Activated CD8-positive, alpha-beta memory T cell treated with anti-CD3 and anti-CD28 coated beads, Interleukin-2, amount 10 ng/mL, durations not matched to agents 7 days and 5 days (primary cell): ENCODE results near the gene OR10AD1. TPM values are rescaled to one million over a fixed set of nuclear protein-coding genes. Genes with fewer than 3 reads are reported as not detected.
"Not testable (repeated sequence)": the region's sequence is repeated elsewhere in the genome, so short reads cannot be mapped to it uniquely, and the experiment has no call there.

Source experiments
- ATAC-seq: fragments of 150-1000 bp; cut with Tn5 transposase; one replicate; pipeline ENCODE4 v1.10.0; 2021; ENCODE audit warnings: moderate library complexity
- CTCF ChIA-PET: fragments of 350-600 bp; sonication (Branson Sonifier 250); formaldehyde crosslinking; loops from one replicate; lab custom pipeline; 2021; ENCODE audit warnings: antibody characterized with exemption; lab: Charles Lee
- DNase-seq: peaks from one replicate; pipeline ENCODE4 v3.0.0-alpha.2; 2020
- H3K27ac Mint-ChIP-seq: one replicate; pipeline ENCODE4 v1.8.0; 2021; ENCODE audit warnings: mild to moderate bottlenecking, mixed read lengths
- H3K27me3 Mint-ChIP-seq: one replicate; pipeline ENCODE4 v1.8.0; 2021; ENCODE audit warnings: mixed read lengths
- H3K36me3 Mint-ChIP-seq: one replicate; pipeline ENCODE4 v1.8.0; 2021; ENCODE audit warnings: mild to moderate bottlenecking, mixed read lengths
- H3K4me1 Mint-ChIP-seq: one replicate; pipeline ENCODE4 v1.8.0; 2021; ENCODE audit warnings: mixed read lengths
- H3K4me3 Mint-ChIP-seq: one replicate; pipeline ENCODE4 v1.8.0; 2021; ENCODE audit warnings: mild to moderate bottlenecking, moderate library complexity, mixed read lengths
- H3K9me3 Mint-ChIP-seq: one replicate; pipeline ENCODE4 v1.8.0; 2022; ENCODE audit warnings: low read depth, mixed read lengths
- total RNA-seq, 2 experiments: library from RNA; stranded (reverse); gene quantifications; one replicate each; pipeline ENCODE4 v1.2.3, GENCODE V29; 2021

OR10AD1 gene
- total RNA-seq, 2 experiments from 2014 or later: not detected

GRCh38 chr12:48169011-48169410 is 34.1 kb downstream of the OR10AD1 start:
- no peak overlapping the region for H3K27ac Mint-ChIP-seq
- H3K4me1 Mint-ChIP-seq: peaks cover 1% of the 10 kb centered on the region
- no peaks in the 10 kb centered on the region for H3K36me3 Mint-ChIP-seq
- no peak overlapping the region for H3K4me3 Mint-ChIP-seq
- peaks cover 15% of the 10 kb centered on the region for H3K27me3 Mint-ChIP-seq
- H3K9me3 Mint-ChIP-seq: no peaks in the 10 kb centered on the region
- ATAC-seq (no peak), DNase-seq (no peak)
- CTCF ChIA-PET: no interaction called here

- peaks cover 14% of the 10 kb centered on the region for H3K27me3 Mint-ChIP-seq
- no peak overlapping the region for H3K4me3 Mint-ChIP-seq
- CTCF ChIA-PET: interaction anchor here (0.6 to 2.4 kb wide), 26 partner anchors 8 to 450 kb away, joined by 3 to 10 read pairs (median 4); partner anchors contain the start of genes ASB8, CCDC184, TMEM106C and VDR
- no peak overlapping the region for H3K27ac Mint-ChIP-seq
- no peaks in the 10 kb centered on the region for H3K36me3 Mint-ChIP-seq
- peak; percentile 61 for DNase-seq
- H3K9me3 Mint-ChIP-seq: no peaks in the 10 kb centered on the region
- H3K4me1 Mint-ChIP-seq: peaks cover 1% of the 10 kb centered on the region
- ATAC-seq: peak; percentile 81
Measured at GRCh38 chr12:48165089-48165981, 37.8 kb downstream of the OR10AD1 start.

- Mint-ChIP-seq H3K4me1 (peaks cover 1% of the 10 kb centered on the region), H3K9me3 (no peaks in the 10 kb centered on the region), H3K36me3 (no peaks in the 10 kb centered on the region), H3K4me3 (no peak overlapping the region), H3K27ac (no peak overlapping the region), H3K27me3 (peaks cover 14% of the 10 kb centered on the region)
- ATAC-seq (no peak), DNase-seq (no peak)
- CTCF ChIA-PET: interaction anchor here (0.6 to 2.4 kb wide), 22 partner anchors 12 to 398 kb away, joined by 3 to 10 read pairs (median 4); partner anchors contain the start of genes CCDC184, TMEM106C and VDR
Measured at GRCh38 chr12:48164451-48164850, 38.6 kb downstream of the OR10AD1 start.

GRCh38 chr12:48163150-48163747 is 39.8 kb downstream of the OR10AD1 start:
- ATAC-seq: no peak
- CTCF ChIA-PET: interaction anchor here (0.9 to 2.4 kb wide), 6 partner anchors 30 to 263 kb away, joined by 3 to 10 read pairs (median 4); partner anchors contain the start of genes TMEM106C and VDR
- H3K36me3 Mint-ChIP-seq: no peaks in the 10 kb centered on the region
- no peaks in the 10 kb centered on the region for H3K9me3 Mint-ChIP-seq
- H3K4me1 Mint-ChIP-seq: peaks cover 7% of the 10 kb centered on the region
- H3K27ac Mint-ChIP-seq: no peak overlapping the region
- H3K27me3 Mint-ChIP-seq: peaks cover 14% of the 10 kb centered on the region
- H3K4me3 Mint-ChIP-seq: no peak overlapping the region
- no peak for DNase-seq

- CTCF ChIA-PET: interaction anchor here (1.3 kb wide), 1 partner anchor 10 kb away, joined by 5 read pairs; no protein-coding TSS in a partner anchor
- Mint-ChIP-seq H3K27me3 (peaks cover 6% of the 10 kb centered on the region), H3K4me3 (no peak overlapping the region), H3K9me3 (no peaks in the 10 kb centered on the region), H3K27ac (no peak overlapping the region), H3K36me3 (no peaks in the 10 kb centered on the region), H3K4me1 (peaks cover 25% of the 10 kb centered on the region)
- DNase-seq (no peak), ATAC-seq (no peak)
Measured at GRCh38 chr12:48160807-48161206, 42.3 kb downstream of the OR10AD1 start.

- CTCF ChIA-PET: interaction anchor here (1.3 kb wide), 1 partner anchor 10 kb away, joined by 5 read pairs; no protein-coding TSS in a partner anchor
- no peaks in the 10 kb centered on the region for H3K36me3 Mint-ChIP-seq
- no peaks in the 10 kb centered on the region for H3K9me3 Mint-ChIP-seq
- H3K4me3 Mint-ChIP-seq: no peak overlapping the region
- DNase-seq (no peak), ATAC-seq (no peak)
- H3K27ac Mint-ChIP-seq: no peak overlapping the region
- H3K27me3 Mint-ChIP-seq: peaks cover 3% of the 10 kb centered on the region
- peaks cover 25% of the 10 kb centered on the region for H3K4me1 Mint-ChIP-seq
Measured at GRCh38 chr12:48160046-48160445, 43.0 kb downstream of the OR10AD1 start.

- Mint-ChIP-seq H3K27ac (peak overlapping the region; percentile 93), H3K9me3 (no peaks in the 10 kb centered on the region), H3K4me1 (peaks cover 31% of the 10 kb centered on the region), H3K36me3 (peaks cover 10% of the 10 kb centered on the region), H3K4me3 (peak overlapping the region; percentile 95), H3K27me3 (peaks cover under 1% of the 10 kb centered on the region)
- DNase-seq: peak; percentile 50
- CTCF ChIA-PET: interaction anchor here (0.9 to 1.9 kb wide), 20 partner anchors 8 to 415 kb away, joined by 3 to 13 read pairs (median 3); partner anchors contain the start of genes CCDC184, PFKM and TMEM106C
- ATAC-seq: no peak
Measured at GRCh38 chr12:48157889-48158370, 45.2 kb downstream of the OR10AD1 start.

GRCh38 chr12:48157018-48157888 is 45.8 kb downstream of the OR10AD1 start, which contains the start of gene ASB8:
ASB8 (minus strand) TSS chr12:48157515; CDS start chr12:48153496, 4,019 bp downstream.
- DNase-seq (peak; percentile 100), ATAC-seq (peak; percentile 98)
- Mint-ChIP-seq H3K27me3 (no peaks in the 10 kb centered on the region), H3K27ac (peak within 1 kb of the TSS; percentile 93), H3K36me3 (peaks cover 14% of the 10 kb centered on the region), H3K4me1 (peaks cover 36% of the 10 kb centered on the region), H3K9me3 (no peaks in the 10 kb centered on the region), H3K4me3 (peak within 1 kb of the TSS; percentile 95)
- CTCF ChIA-PET: interaction anchor here (0.7 to 1.9 kb wide), 26 partner anchors 9 to 414 kb away, joined by 3 to 13 read pairs (median 3); partner anchors contain the start of genes PFKM, SENP1 and TMEM106C

- Mint-ChIP-seq H3K27me3 (no peaks in the 10 kb centered on the region), H3K4me3 (peak overlapping the region; percentile 95), H3K36me3 (peaks cover 20% of the 10 kb centered on the region), H3K9me3 (no peaks in the 10 kb centered on the region), H3K4me1 (peaks cover 42% of the 10 kb centered on the region), H3K27ac (peak overlapping the region; percentile 93)
- no peak for ATAC-seq
- CTCF ChIA-PET: interaction anchor here (0.7 to 1.9 kb wide), 14 partner anchors 9 to 193 kb away, joined by 3 to 13 read pairs (median 3); partner anchors contain the start of genes SENP1 and TMEM106C
- DNase-seq: no peak
Measured at GRCh38 chr12:48156652-48157017, 46.5 kb downstream of the OR10AD1 start.

GRCh38 chr12:48155786-48156185 is 47.3 kb downstream of the OR10AD1 start:
- H3K9me3 Mint-ChIP-seq, H3K4me3 Mint-ChIP-seq, H3K27me3 Mint-ChIP-seq, ATAC-seq, CTCF ChIA-PET, H3K27ac Mint-ChIP-seq, DNase-seq: not testable (repeated sequence)
- Mint-ChIP-seq H3K4me1 (peaks cover 46% of the 10 kb centered on the region), H3K36me3 (peaks cover 24% of the 10 kb centered on the region)
